ENCODE data around the gene INVS.
"Not testable (repeated sequence)": the region's sequence is repeated elsewhere in the genome, so short reads cannot be mapped to it uniquely, and the experiment has no call there.

INVS gene

DNA sequence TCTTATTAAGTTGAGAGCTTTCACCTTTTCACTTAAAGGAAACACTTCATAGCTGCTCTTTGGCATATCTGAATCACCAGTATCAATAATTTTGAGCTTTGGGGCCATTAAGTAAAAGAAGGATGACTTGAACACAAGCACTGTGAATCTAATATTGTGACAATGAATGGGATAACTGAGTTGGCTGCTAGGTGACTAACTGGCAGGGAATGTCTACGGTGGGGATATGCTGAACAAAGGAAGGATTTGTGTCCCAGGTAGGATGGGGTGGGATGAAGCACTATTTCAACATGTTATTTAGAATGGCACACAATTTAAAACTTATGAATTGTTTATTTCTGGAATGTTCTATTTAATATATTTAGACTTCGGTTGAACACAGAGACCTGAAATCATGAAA lies 130.1 kb downstream of the INVS start:
- H3K4me3 ChIP-seq (ENCODE audit: low read length) = no peak overlapping the region

DNA sequence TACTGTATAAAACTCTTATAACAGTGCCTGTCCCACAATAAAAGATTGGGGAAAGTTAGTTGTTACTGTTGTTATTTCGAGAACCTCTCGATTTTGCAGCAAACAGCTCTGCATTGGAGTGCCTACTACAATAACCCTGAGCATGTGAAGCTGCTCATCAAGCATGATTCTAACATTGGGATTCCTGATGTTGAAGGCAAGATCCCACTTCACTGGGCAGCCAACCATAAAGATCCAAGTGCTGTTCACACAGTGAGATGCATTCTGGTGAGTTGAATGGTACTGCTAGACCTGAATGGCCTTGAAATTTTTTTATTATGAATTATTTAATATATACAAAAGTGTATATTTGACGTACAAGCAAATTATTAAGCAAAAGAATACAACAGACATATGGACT lies 130.5 kb downstream of the INVS start:
- peaks cover 2% of the 10 kb centered on the region for H3K36me3 ChIP-seq (ENCODE audit: control insufficient read depth, low read depth, low read length)
- H3K4me3 ChIP-seq (ENCODE audit: low read length) = no peak overlapping the region
- H3K9me3 ChIP-seq (ENCODE audit: control insufficient read depth, low read depth, low read length) = no peaks in the 10 kb centered on the region
- H3K27me3 ChIP-seq (ENCODE audit: control insufficient read depth, insufficient read depth, low read length) = no peaks in the 10 kb centered on the region
- H3K9ac ChIP-seq (ENCODE audit: low read length) = no peak overlapping the region
- H3K4me1 ChIP-seq (ENCODE audit: control insufficient read depth, low read depth, low read length) = no peaks in the 10 kb centered on the region
- H3K27ac ChIP-seq (ENCODE audit: low read length) = no peak overlapping the region

More for the DNA sequence above, 130.1 kb downstream of the INVS start:
- Histone ChIP-seq H3K9me3 (ENCODE audit: control insufficient read depth, low read depth, low read length) (no peaks in the 10 kb centered on the region), H3K4me1 (ENCODE audit: control insufficient read depth, low read depth, low read length) (no peaks in the 10 kb centered on the region), H3K27me3 (ENCODE audit: control insufficient read depth, insufficient read depth, low read length) (no peaks in the 10 kb centered on the region), H3K9ac (ENCODE audit: low read length) (no peak overlapping the region), H3K27ac (ENCODE audit: low read length) (no peak overlapping the region), H3K36me3 (ENCODE audit: control insufficient read depth, low read depth, low read length) (peaks cover 2% of the 10 kb centered on the region)

DNA sequence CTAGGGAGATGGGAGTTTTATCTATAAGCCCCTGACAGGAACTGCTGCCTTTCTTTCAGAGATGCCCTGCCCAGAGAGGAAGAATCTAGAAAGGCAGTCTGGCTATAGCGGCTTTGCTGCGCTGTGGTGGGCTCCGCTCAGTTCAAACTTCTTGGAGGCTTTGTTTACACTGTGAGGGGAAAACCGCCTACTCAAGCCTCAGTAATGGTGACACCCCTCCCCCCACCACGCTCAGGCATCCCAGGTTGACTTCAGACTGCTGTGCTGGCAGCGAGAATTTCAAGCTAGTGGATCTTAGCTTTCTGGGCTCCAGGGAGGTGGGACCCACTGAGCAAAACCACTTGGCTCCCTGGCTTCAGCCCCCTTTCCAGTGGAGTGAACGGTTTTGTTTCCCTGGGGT lies 137.9 kb downstream of the INVS start:
- not testable (repeated sequence) for H3K4me1 ChIP-seq (ENCODE audit: control insufficient read depth, low read depth, low read length); H3K27ac ChIP-seq (ENCODE audit: low read length); H3K4me3 ChIP-seq (ENCODE audit: low read length); H3K9me3 ChIP-seq (ENCODE audit: control insufficient read depth, low read depth, low read length); H3K27me3 ChIP-seq (ENCODE audit: control insufficient read depth, insufficient read depth, low read length); H3K9ac ChIP-seq (ENCODE audit: low read length); H3K36me3 ChIP-seq (ENCODE audit: control insufficient read depth, low read depth, low read length)

DNA sequence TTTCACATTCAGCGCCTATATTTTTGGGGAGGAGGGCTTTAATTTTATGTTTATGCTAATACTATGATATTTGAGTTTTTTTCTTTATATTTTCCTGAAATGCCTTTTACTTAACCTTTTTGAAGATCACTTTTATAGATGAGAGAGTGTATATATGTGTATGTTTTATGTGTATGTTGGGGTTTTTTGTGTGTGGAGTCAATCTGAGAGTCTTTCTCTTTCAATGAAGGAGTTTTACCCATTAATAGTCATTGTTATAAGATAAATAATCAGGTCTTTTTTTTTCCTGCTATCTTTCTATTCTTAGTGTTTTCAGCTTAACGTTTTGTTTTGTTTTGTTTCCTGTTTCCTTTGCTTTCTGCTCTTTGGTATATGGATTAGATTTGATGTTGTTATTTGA lies 141.5 kb downstream of the INVS start:
- Histone ChIP-seq H3K9me3 (ENCODE audit: control insufficient read depth, low read depth, low read length) (no peaks in the 10 kb centered on the region), H3K27ac (ENCODE audit: low read length) (no peak overlapping the region), H3K9ac (ENCODE audit: low read length) (no peak overlapping the region), H3K4me1 (ENCODE audit: control insufficient read depth, low read depth, low read length) (no peaks in the 10 kb centered on the region), H3K36me3 (ENCODE audit: control insufficient read depth, low read depth, low read length) (no peaks in the 10 kb centered on the region), H3K4me3 (ENCODE audit: low read length) (no peak overlapping the region), H3K27me3 (ENCODE audit: control insufficient read depth, insufficient read depth, low read length) (no peaks in the 10 kb centered on the region)

DNA sequence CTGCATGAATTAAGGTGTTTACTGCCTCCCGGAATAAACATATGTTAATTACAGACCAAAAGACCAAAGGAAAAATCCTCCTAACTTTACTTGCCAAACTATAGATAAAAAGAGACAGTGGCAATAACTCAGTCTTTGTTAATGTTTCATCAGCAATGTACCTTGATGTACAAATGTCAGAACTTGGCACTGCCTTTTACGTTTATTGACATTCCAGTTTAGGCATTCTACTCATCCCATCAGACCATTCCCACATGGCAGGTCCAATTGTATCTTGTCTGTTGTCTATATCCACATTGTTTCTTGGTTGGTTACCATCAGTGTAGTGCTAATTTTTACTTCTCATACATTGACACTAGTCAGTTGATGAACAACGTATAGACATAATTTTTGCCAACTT lies 168.2 kb downstream of the INVS start:
- Histone ChIP-seq H3K4me1 (ENCODE audit: control insufficient read depth, low read depth, low read length) (no peaks in the 10 kb centered on the region), H3K9ac (ENCODE audit: low read length) (no peak overlapping the region), H3K27ac (ENCODE audit: low read length) (no peak overlapping the region), H3K36me3 (ENCODE audit: control insufficient read depth, low read depth, low read length) (no peaks in the 10 kb centered on the region), H3K4me3 (ENCODE audit: low read length) (no peak overlapping the region), H3K9me3 (ENCODE audit: control insufficient read depth, low read depth, low read length) (no peaks in the 10 kb centered on the region), H3K27me3 (ENCODE audit: control insufficient read depth, insufficient read depth, low read length) (no peaks in the 10 kb centered on the region)

DNA sequence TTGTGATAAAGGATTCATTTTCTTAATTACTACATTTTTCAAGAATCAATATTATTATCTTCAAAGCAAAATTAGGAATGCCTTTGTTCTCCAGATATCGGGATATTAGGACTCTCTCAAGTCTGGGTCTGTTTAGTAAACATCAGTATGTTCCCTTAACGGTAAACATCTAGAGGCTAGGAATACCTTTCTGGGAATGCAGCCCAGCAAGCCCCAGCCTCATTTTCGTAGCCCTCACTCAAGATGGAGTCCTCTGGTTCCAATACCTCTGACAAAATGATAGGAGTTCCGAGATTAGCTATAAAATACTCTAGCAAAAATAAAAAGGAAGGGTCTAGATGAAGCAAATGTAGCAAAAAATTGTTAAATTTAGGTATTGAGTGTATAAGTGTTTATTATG lies 169.2 kb downstream of the INVS start:
- Histone ChIP-seq H3K9ac (ENCODE audit: low read length) (no peak overlapping the region), H3K9me3 (ENCODE audit: control insufficient read depth, low read depth, low read length) (no peaks in the 10 kb centered on the region), H3K27ac (ENCODE audit: low read length) (no peak overlapping the region), H3K4me1 (ENCODE audit: control insufficient read depth, low read depth, low read length) (no peaks in the 10 kb centered on the region), H3K36me3 (ENCODE audit: control insufficient read depth, low read depth, low read length) (no peaks in the 10 kb centered on the region), H3K4me3 (ENCODE audit: low read length) (no peak overlapping the region), H3K27me3 (ENCODE audit: control insufficient read depth, insufficient read depth, low read length) (no peaks in the 10 kb centered on the region)

DNA sequence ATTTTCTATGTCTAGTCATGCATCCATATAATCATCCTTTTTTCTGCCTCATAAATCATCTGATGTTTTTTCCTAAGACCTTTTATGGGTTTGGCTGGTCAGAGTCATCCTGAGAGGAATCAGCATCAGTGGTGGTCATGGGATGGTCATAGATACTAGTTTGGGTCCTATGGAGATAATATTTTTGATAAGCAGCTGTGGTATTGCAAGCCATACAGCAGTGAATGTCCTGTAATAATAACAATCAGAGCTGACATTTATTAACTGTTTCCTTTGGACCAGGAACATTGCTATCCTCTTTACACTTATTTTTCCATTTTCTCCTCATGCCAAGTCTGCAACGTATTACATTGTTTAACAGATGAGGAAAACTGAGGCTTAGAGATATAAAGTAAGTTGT lies 170.6 kb downstream of the INVS start:
- H3K9me3 ChIP-seq (ENCODE audit: control insufficient read depth, low read depth, low read length) = no peaks in the 10 kb centered on the region
- no peaks in the 10 kb centered on the region for H3K36me3 ChIP-seq (ENCODE audit: control insufficient read depth, low read depth, low read length)
- no peaks in the 10 kb centered on the region for H3K4me1 ChIP-seq (ENCODE audit: control insufficient read depth, low read depth, low read length)
- H3K27ac ChIP-seq (ENCODE audit: low read length) = no peak overlapping the region
- no peak overlapping the region for H3K9ac ChIP-seq (ENCODE audit: low read length)
- no peak overlapping the region for H3K4me3 ChIP-seq (ENCODE audit: low read length)
- H3K27me3 ChIP-seq (ENCODE audit: control insufficient read depth, insufficient read depth, low read length) = no peaks in the 10 kb centered on the region

DNA sequence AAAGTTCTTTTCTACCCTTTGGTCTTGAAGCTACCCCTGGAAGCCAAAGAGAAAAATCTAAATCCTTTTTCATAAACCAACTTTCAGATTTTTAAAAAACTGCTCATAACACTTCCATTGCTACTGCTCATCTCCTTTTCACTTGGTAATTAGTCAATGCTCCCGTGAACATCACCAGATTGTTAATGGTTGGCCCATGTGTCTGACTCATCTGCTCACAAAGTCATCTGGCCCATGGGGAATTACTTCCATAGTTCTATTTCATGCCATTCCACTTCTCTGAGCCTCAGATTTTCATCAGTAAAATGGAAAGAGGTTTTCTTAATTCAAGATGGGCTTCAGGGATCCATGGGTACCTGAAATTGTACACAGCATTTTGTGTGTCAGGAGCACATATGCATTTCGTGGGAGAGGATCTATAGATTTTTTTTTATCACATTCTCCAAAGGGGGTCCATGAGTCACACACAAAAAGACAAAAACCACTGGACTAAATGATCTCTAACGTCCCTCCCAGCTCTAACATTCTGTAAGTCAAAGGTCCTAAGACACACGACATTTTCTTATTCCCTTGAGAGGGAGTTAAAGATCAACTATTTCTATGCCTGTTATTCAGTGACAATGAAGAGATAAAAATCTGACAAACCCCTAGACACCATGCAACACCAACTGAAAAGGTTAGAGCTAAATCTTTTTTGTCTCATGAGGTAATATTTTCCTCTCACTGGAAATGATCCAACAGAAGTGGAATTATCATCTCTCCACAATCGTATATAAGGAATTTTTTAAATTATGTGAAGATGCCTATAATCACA lies 178.3 kb downstream of the INVS start:
- Histone ChIP-seq H3K36me3 (ENCODE audit: control insufficient read depth, low read depth, low read length) (no peaks in the 10 kb centered on the region), H3K9me3 (ENCODE audit: control insufficient read depth, low read depth, low read length) (no peaks in the 10 kb centered on the region), H3K4me3 (ENCODE audit: low read length) (no peak overlapping the region), H3K27me3 (ENCODE audit: control insufficient read depth, insufficient read depth, low read length) (no peaks in the 10 kb centered on the region), H3K4me1 (ENCODE audit: control insufficient read depth, low read depth, low read length) (no peaks in the 10 kb centered on the region), H3K9ac (ENCODE audit: low read length) (no peak overlapping the region), H3K27ac (ENCODE audit: low read length) (no peak overlapping the region)

DNA sequence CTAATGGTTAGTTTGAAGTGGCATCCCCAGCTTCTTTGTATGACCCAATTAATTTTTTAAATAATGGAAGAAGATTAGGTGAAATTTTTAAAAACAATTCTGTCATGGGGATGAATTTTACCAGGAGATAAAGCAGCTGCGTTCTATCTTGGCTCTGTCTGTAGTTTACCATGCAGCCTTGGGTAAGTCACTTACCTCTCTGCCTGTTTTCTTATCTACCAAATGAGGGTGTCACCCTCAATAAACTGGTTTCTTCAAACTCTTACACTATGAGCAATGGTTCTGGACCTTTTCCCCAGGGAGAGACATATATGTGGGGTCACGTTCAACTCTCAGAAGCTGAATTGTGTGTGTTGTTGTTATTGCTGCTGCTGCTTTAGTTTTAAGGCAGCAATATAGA lies 182.0 kb downstream of the INVS start:
- Histone ChIP-seq H3K4me3 (ENCODE audit: low read length) (no peak overlapping the region), H3K4me1 (ENCODE audit: control insufficient read depth, low read depth, low read length) (no peaks in the 10 kb centered on the region), H3K9me3 (ENCODE audit: control insufficient read depth, low read depth, low read length) (no peaks in the 10 kb centered on the region), H3K36me3 (ENCODE audit: control insufficient read depth, low read depth, low read length) (no peaks in the 10 kb centered on the region), H3K27me3 (ENCODE audit: control insufficient read depth, insufficient read depth, low read length) (no peaks in the 10 kb centered on the region), H3K27ac (ENCODE audit: low read length) (no peak overlapping the region), H3K9ac (ENCODE audit: low read length) (no peak overlapping the region)

DNA sequence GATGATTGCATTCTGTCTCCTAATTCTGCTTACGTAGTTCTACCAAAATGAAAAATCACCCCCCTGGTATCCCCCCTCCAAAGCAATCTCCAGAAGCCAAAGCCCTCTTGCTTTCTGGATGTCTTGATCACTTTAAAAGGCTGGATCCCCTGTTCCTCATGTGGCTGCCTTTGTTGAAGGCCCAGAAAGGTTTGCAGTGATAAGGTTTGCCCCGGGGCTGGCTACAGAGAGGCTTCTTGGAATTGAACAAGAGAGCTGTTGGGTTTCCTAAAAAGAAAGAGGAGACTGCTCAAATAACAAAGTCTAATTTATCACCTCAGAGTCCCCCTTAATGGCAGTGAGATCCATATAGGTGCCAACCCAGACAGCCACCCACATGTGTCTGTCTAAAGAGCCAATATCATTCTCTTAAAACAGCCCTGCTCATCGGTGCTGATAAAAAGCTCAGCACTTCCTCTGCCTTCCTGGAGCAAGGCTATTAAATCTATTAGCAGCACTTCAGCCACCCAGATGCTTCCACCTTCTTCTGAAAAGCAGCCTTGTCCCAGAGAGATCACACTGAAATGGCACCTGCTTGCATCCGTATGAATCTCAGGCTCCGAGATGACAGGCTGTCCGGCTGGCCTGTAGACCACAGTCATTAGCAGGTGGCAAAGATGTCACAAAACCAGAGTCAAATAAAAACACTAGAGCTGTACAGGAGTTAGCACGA lies 182.8 kb downstream of the INVS start:
- no peak overlapping the region for H3K27ac ChIP-seq (ENCODE audit: low read length)
- no peak overlapping the region for H3K4me3 ChIP-seq (ENCODE audit: low read length)
- no peaks in the 10 kb centered on the region for H3K36me3 ChIP-seq (ENCODE audit: control insufficient read depth, low read depth, low read length)
- H3K27me3 ChIP-seq (ENCODE audit: control insufficient read depth, insufficient read depth, low read length) = no peaks in the 10 kb centered on the region
- H3K4me1 ChIP-seq (ENCODE audit: control insufficient read depth, low read depth, low read length) = no peaks in the 10 kb centered on the region
- H3K9ac ChIP-seq (ENCODE audit: low read length) = no peak overlapping the region
- H3K9me3 ChIP-seq (ENCODE audit: control insufficient read depth, low read depth, low read length) = no peaks in the 10 kb centered on the region

DNA sequence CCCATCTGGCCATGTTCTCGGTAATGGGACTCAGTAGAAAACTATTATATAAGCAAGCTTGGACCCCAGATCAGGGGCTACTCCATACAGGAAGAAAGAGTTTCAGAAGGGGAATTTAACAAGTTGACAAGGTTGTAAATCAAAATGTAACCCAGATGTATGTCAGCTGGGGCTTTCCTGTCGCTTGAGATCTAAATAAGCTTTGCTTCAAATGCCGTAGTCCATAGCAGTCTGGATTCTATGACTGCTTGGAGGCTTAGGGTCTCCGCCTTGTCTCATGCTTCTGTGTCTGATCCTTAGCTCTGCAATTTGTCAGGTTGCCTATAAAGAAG lies 183.3 kb downstream of the INVS start:
- Histone ChIP-seq H3K4me3 (ENCODE audit: low read length) (no peak overlapping the region), H3K9me3 (ENCODE audit: control insufficient read depth, low read depth, low read length) (no peaks in the 10 kb centered on the region), H3K9ac (ENCODE audit: low read length) (no peak overlapping the region), H3K36me3 (ENCODE audit: control insufficient read depth, low read depth, low read length) (no peaks in the 10 kb centered on the region), H3K27ac (ENCODE audit: low read length) (no peak overlapping the region), H3K4me1 (ENCODE audit: control insufficient read depth, low read depth, low read length) (no peaks in the 10 kb centered on the region), H3K27me3 (ENCODE audit: control insufficient read depth, insufficient read depth, low read length) (no peaks in the 10 kb centered on the region)

DNA sequence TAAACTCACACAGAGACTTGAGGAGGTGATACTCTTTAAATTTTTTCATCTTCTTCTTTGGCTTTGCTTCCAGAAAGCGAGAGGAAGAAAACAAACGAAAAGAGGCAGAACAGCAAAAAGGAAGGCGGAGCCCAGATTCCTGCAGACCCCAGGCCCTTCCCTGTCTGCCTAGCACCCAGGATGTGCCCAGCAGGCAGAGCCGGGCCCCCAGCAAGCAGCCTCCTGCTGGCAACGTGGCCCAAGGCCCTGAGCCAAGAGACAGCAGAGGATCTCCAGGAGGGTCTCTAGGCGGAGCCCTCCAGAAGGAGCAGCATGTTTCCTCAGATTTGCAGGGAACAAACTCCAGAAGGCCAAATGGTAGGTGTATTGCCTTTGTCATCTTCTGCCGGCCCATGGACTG lies 185.2 kb downstream of the INVS start:
- no peaks in the 10 kb centered on the region for H3K4me1 ChIP-seq (ENCODE audit: control insufficient read depth, low read depth, low read length)
- H3K36me3 ChIP-seq (ENCODE audit: control insufficient read depth, low read depth, low read length) = no peaks in the 10 kb centered on the region
- H3K4me3 ChIP-seq (ENCODE audit: low read length) = no peak overlapping the region
- no peak overlapping the region for H3K27ac ChIP-seq (ENCODE audit: low read length)
- H3K27me3 ChIP-seq (ENCODE audit: control insufficient read depth, insufficient read depth, low read length) = no peaks in the 10 kb centered on the region
- no peaks in the 10 kb centered on the region for H3K9me3 ChIP-seq (ENCODE audit: control insufficient read depth, low read depth, low read length)
- H3K9ac ChIP-seq (ENCODE audit: low read length) = no peak overlapping the region

All from iPS-18a (cell line).